Measurements from ENCODE around the gene NCOA3. TPM values are rescaled to one million over a fixed set of nuclear protein-coding genes. Genes with fewer than 3 reads are reported as not detected.

NCOA3 gene
- total and polyA plus RNA-seq, 10 of the 15 experiments (the other 5 are each of a cell fraction or from before 2014, with no cell fraction given): 16.9 to 96.2 (median 73.6) TPM

- no peak overlapping the region for H2AFZ ChIP-seq (ENCODE audit: control insufficient read depth, low read depth, low read length)
- RAD21 ChIA-PET (ENCODE audit: unreplicated experiment): no interaction called here
- CTCF ChIA-PET: no interaction called here
Measured at GRCh38 chr20:47524015-47524784, 22.5 kb downstream of the NCOA3 start.

More at GRCh38 chr20:47524015-47524784, 22.5 kb downstream of the NCOA3 start:
- TF ChIP-seq NFXL1 (IDR thresholded peaks at IDR 0.05; ENCODE audit: borderline replicate concordance): peak; percentile 55; the same call in 1 of the 2 replicates
- TF ChIP-seq, protein P1, sequence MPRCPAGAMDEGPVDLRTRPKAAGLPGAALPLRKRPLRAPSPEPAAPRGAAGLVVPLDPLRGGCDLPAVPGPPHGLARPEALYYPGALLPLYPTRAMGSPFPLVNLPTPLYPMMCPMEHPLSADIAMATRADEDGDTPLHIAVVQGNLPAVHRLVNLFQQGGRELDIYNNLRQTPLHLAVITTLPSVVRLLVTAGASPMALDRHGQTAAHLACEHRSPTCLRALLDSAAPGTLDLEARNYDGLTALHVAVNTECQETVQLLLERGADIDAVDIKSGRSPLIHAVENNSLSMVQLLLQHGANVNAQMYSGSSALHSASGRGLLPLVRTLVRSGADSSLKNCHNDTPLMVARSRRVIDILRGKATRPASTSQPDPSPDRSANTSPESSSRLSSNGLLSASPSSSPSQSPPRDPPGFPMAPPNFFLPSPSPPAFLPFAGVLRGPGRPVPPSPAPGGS (IDR thresholded peaks at IDR 0.05; ENCODE audit: borderline replicate concordance, insufficient read depth, low read depth, low read length, poor library complexity, severe bottlenecking): no peak
- TF ChIP-seq ETV6 (conservative IDR thresholded peaks at IDR 0.05 in 1 of 2, IDR thresholded peaks at IDR 0.05 in 1 of 2; ENCODE audit: borderline replicate concordance in 1 of 2, low read depth in 1 of 2): peak in 1 of 2 experiments; percentile 45; a peak in 1 of 4 replicates
- DNase-seq (ENCODE audit: low read depth, low spot score) (no peak), ATAC-seq (no peak), FAIRE-seq (no peak)
- SMC1A ChIA-PET (ENCODE audit: uncharacterized antibody, unreplicated experiment): interaction anchor here (0.5 kb wide), 1 partner anchor 26 kb away, joined by 4 read pairs; no protein-coding TSS in a partner anchor
- Histone ChIP-seq H3K27me3 (replicated peaks in 1 of 2; ENCODE audit: control insufficient read depth in 2 of 2, insufficient read depth in 2 of 2, low read length in 1 of 2) (no peaks in the 10 kb centered on the region), H3K27ac (ENCODE audit: control insufficient read depth, insufficient read depth) (no peak overlapping the region), H4K20me1 (ENCODE audit: control insufficient read depth, insufficient read depth) (no peaks in the 10 kb centered on the region), H3K36me3 (ENCODE audit: control insufficient read depth in 2 of 2, insufficient read depth in 2 of 2, low read length in 1 of 2) (peaks cover 14 to 15% of the 10 kb centered on the region in 2 experiments), H3K4me1 (ENCODE audit: control insufficient read depth, insufficient read depth, low read length) (no peaks in the 10 kb centered on the region), H3K4me3 (no peak overlapping the region), H3K4me2 (ENCODE audit: control insufficient read depth, insufficient read depth) (no peak overlapping the region), H3K9ac (ENCODE audit: control insufficient read depth, insufficient read depth, low read length) (no peak overlapping the region), H3K9me3 (replicated peaks; ENCODE audit: control insufficient read depth, insufficient read depth, low read length) (peaks cover 28% of the 10 kb centered on the region), H3K79me2 (ENCODE audit: control insufficient read depth, insufficient read depth, low read length) (peaks cover 79% of the 10 kb centered on the region)
- in situ Hi-C loops (cut with MboI) (no loop called here), intact Hi-C loops (cut with micrococcal nuclease; ENCODE audit: unreplicated experiment) (no loop called here)
- 54% methylated on average over 8 of the region's 8 CpGs for WGBS (ENCODE audit: insufficient coverage, insufficient replicate concordance, low lambda C conversion rate, missing lambda C conversion rate)
- BruUV-seq (replicated peaks): TSS peak; percentile 9
- POLR2A ChIA-PET: no interaction called here

All from GM12878 (cell line).